Prostate gland (tissue), 2 donors: Measurements from ENCODE around the gene SMC4.

ENCODE experiments used
- POLR2A ChIP-seq: fragments of 450-650 bp; IDR thresholded peaks from one replicate; pipeline ENCODE4 v1.6.1; 2016; ENCODE audit warnings: antibody characterized with exemption, mild to moderate bottlenecking
- POLR2AphosphoS5 ChIP-seq: sonication (generic); formaldehyde crosslinking; IDR thresholded peaks from one replicate; pipeline ENCODE4 v1.6.1; 2017; ENCODE audit warnings: antibody characterized with exemption
- TF ChIP-seq, protein P1 (sequence below), 4 experiments: fragments of 200-600 bp in 2 of 4; fragments of 450-650 bp in 2 of 4; sonication (generic) in 2 of 4; IDR thresholded peaks; 1 replicate in 3 of 4; 2 replicates in 1 of 4; pipeline ENCODE4 v1.5.1; 2016 to 2019; ENCODE audit warnings: antibody characterized with exemption in 4 of 4, mild to moderate bottlenecking in 2 of 4, moderate library complexity in 2 of 4

DNA sequence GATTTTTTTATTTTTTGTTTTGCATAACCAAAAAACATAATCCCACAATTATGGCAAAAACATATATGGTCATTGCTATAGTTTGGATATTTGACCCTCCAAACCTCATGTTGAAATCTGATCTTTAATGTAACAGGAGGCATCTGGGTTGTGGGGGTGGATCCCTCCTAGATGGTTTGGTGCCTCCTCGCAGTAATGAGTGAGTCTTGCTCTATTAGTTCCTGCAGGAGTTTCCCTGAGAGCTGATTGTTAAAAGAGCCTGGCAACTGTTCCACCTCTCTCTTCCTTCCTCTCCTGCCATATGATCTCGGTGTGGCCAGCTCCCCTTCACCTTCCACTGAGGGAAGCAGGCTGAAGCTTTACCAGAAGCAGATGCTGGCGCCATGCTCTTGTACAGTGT lies 83.3 kb downstream of the SMC4 start:
- TF ChIP-seq POLR2AphosphoS5 (no peak), POLR2A (no peak)
- TF ChIP-seq, protein P1, sequence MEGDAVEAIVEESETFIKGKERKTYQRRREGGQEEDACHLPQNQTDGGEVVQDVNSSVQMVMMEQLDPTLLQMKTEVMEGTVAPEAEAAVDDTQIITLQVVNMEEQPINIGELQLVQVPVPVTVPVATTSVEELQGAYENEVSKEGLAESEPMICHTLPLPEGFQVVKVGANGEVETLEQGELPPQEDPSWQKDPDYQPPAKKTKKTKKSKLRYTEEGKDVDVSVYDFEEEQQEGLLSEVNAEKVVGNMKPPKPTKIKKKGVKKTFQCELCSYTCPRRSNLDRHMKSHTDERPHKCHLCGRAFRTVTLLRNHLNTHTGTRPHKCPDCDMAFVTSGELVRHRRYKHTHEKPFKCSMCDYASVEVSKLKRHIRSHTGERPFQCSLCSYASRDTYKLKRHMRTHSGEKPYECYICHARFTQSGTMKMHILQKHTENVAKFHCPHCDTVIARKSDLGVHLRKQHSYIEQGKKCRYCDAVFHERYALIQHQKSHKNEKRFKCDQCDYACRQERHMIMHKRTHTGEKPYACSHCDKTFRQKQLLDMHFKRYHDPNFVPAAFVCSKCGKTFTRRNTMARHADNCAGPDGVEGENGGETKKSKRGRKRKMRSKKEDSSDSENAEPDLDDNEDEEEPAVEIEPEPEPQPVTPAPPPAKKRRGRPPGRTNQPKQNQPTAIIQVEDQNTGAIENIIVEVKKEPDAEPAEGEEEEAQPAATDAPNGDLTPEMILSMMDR (IDR thresholded peaks at IDR 0.05): no peak
